GM12891 (cell line): Measurements from ENCODE around the gene ZNF444.

Source experiments
- POLR2A ChIP-seq: IDR thresholded peaks from 2 replicates; pipeline ENCODE4 v1.6.1; 2011; ENCODE audit warnings: low read depth, low read length, control low read depth
- POLR2AphosphoS5 ChIP-seq: IDR thresholded peaks from 2 replicates; pipeline ENCODE4 v1.6.1; 2011; ENCODE audit warnings: low read depth, low read length, control low read depth
- TAF1 ChIP-seq: IDR thresholded peaks from 2 replicates; pipeline ENCODE4 v1.6.1; 2011; ENCODE audit warnings: low read depth, low read length, control low read depth

DNA sequence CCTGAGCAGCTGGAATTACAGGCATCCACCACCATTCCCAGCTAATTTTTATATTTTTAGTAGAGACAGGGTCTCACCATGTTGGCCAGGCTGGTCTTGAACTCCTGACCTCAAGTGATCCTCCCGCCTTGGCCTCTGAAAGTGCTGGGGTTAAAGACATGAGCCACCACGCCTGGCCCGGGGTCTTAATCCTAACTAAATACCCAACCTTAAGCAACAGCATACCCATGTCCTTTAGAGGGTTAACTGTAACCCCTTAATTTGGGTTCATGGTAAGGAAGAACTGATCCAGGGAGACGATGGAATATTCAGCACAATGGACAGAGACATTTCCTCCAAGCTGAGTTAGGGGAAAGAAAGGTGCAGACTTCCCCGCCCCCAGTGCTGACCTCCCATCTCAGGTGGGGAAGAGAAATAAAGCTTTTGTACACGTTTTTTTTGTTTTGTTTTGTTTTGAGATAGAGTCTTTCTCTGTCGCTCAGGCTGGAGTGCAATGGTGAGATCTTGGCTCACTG, 26.0 kb downstream of the ZNF444 start:
- TF ChIP-seq POLR2A (no peak), POLR2AphosphoS5 (no peak), TAF1 (no peak)
